Urothelium cell line (cell line): Measurements from ENCODE around the gene ELK4.

Experiments
- DNase-seq: peaks from one replicate; pipeline ENCODE4 v3.0.0; 2011; ENCODE audit warnings: low spot score, mixed read lengths
- FAIRE-seq: peaks from 2 replicates; lab custom pipeline; 2011; peaks lifted over from hg19 to GRCh38; lab: Jason Lieb, UNC

Gene ELK4

DNA sequence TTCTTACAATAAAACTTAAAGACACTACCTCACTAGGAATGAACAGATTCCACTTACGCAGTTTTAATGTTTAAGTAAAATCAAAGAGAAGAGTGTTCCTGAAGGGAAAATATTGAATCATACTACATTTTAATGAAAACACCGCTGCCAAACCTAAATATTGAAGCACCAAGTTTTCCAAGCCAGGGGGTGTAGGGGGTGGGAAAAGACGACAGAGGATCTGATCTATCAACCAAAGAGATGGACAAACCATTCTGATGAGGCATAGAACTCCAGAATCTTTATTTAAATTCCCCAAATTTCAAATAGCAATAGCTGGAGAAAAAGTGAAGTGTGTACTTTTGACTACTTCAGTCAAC, 1.2 kb downstream of the ELK4 start:
- FAIRE-seq (no peak), DNase-seq (no peak)

DNA sequence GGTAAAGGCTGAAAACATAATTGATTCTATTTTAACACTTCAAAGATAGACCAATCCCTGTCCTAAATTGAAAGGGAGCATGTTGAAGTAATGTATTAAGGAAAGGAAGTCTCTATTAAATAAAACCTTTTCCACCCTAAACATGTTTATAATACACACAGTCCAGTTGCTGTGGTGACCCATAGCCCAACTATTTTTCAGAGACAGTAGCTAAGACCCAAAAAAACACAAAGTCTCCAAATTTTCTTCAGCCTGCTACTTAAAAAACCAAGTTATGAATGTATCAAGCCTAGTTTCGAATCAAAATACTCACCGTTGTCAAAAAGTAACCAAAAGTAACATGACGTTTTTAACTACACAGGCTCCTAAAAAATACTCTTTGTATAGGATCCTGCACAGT, 1.6 kb downstream of the ELK4 start:
- no peak for DNase-seq
- FAIRE-seq: no peak

DNA sequence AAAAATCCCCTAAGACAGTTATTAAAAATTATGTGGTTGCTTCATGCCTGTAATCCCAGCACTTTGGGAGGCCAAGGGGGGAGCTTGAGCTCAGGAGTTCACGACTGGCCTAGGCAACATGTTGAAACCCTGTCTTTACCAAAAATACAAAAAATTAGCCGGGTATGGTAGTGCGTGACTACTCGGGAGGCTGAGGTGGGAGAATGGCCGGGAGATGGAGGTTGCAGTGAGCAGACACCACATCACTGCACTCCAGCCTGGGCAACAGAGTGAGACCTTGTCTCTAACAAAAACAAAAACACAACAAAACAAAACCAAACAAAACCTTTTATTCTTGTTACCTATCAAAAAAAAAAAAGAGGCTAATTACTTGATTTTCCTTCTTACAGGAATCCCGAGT, 2.1 kb downstream of the ELK4 start:
- DNase-seq (no peak), FAIRE-seq (no peak)

DNA sequence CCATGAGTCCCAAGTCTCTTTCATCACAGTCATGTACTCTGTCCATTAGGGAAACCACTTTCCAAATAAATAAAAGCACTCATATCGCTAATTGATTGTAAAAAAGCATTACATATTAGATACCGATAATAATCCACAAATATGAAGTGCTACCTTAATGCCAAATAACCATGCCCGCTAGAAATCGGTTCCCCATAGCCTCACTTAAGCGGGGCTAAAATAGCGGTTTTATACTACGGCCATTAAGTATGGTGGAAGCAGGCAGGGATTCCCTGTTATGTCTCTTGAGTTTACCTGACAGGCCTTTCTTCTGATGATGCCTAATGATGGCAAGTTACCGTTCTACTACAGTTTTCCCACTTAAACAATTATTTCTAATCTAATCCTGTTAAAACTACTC, 3.9 kb downstream of the ELK4 start:
- FAIRE-seq (no peak), DNase-seq (no peak)

DNA sequence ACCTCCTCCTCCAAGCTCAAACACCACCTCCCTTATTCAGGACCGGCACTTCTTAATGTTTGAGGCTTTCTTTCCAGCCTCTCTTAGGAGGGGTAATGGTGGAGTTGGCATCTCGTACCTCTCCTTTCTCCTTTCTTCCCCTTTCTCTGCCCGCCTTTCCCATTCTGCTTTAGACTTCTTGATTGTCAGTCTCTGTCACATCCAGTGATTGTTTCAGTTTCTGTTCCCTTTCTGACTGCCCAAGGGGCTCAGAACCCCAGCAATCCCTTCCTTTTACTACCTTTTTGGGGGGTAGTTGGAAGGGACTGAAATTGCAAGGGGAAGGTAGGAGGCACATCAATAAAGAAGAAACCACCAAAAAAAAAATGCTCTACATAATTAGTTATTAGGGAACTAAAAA, 5.6 kb downstream of the ELK4 start:
- DNase-seq (no peak), FAIRE-seq (no peak)

DNA sequence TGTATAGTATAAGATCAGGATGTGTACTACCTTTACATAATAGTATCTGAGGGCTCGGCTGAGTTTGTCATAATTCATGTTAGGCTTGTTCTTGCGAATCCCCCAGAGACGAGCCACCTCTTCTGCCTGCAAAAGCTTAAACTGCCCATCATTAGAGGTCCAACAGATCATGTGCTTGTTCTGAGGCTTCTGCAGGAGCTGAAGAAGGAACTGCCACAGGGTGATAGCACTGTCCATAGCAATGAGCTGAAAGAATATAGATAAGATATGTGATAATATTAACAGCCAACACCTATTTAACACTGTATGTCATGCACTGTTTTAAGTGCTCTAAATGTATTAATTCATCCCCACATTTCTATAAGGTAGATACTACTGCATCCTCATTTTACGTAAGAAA, 8.2 kb downstream of the ELK4 start:
- no peak for DNase-seq
- FAIRE-seq: no peak

DNA sequence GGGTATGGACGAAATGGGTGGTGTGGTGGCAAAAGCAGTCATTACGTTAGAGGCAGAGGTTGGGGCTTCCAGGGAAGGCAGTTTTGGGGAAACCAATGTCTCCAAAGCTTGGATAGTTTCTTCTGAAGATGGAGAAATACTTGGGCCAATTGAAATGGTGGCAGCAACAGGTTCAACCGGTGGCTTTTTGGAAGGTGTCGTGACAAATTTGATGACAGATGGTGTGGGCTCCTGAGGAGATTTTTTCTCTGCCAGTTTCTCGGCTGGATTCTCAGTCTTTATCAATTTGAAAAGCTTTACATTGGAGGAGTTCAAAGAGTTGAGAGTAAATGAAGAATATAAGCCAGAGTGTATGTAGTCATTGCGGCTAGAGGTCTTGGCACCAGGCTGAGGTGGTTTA, 11.5 kb downstream of the ELK4 start:
- FAIRE-seq (no peak), DNase-seq (no peak)

DNA sequence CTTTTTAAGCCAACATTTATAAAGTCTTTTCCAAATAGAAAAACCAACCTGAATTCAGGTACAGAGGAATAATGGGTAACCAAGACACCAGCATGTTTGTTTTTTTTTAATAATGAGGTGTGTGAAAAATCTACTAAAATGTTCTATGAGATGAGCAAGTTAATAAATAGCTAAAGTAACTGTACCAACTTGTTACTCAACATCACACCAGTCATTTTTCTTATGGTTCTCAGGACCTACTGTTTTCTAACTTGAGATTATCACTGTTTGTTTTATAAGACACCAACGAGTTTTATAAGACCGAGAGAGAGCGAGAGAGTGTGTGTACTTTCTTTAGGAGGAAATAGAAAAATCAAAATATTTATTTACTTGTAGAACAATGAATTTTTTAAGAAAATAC, 12.4 kb downstream of the ELK4 start:
- no peak for DNase-seq
- FAIRE-seq: no peak

DNA sequence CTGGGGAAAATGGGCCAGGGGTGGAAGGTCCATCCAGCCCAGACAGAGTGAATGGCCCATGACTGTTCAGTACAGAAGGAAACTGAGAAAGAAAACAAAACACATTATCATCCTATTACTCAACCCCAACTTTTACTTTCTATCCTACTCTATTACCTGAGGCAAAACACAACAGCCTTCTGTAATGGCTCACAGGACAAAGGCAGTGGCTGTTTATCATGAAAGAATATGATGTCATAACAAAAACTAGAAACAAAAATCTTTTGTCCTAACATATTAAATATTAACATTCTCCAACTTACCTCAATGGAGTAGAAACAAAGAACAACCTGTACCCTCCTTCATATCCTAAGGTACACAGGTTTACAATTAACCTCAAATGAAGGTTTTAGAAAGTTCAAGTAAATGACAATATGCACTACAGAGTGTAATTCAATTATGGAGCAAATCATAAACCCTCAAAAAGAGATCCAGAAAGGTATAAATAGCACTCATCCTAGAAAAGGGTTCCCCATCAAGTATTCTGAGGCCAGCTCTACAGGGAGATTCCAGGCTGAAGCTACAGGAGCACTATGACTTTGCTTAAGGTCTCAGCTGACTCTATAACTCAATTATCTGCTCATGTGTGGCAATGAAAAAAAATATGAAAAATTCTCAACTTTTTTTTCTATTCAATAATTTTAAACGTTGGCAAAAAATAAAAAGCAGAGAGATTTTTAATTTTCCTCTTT, 15.1 kb downstream of the ELK4 start:
- FAIRE-seq: no peak
- no peak for DNase-seq

DNA sequence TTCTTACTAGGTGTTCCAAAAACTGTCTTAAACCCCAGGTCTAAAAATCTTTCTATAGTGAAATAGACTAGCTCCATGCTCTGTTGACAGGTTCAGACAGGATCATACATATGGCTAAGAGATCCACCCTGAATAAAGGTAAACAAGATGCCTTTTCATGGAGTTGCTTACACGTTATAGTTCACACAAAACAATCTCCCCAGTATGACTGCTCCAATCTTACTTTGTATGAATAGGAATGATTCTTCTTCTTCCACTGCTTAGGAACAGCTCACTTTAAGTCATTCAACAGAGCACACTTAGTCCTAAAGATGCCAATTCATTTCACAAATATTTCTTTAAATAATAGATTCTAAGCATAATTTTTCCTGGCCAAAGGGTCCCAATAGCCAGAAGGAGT, 16.0 kb downstream of the ELK4 start:
- FAIRE-seq: no peak
- DNase-seq: no peak

DNA sequence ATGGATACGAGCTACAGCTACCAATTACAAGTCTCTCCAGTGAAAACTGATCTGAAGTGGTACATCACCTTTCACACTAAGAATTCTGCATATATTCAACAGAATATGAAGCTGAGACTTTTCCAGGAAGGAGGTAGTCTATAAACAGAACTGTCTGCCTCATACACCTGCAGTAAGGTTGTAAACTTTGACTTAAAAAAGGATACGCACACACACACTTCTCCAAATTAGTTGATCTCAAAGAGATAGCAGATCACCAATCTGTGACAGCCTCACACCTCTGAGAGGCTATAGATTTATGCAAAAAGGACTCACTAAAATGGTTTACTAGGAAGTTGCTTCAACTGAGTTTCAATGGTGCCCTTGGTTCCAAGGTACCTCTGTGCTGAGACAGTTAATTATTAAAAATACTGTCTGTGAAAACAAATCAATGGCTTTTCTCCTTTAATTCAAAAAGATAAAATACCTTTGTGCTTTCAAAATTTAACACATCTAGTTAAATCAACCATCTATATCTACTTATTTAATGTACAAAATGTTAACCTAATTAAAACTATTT, 17.9 kb downstream of the ELK4 start:
- FAIRE-seq (no peak), DNase-seq (no peak)

DNA sequence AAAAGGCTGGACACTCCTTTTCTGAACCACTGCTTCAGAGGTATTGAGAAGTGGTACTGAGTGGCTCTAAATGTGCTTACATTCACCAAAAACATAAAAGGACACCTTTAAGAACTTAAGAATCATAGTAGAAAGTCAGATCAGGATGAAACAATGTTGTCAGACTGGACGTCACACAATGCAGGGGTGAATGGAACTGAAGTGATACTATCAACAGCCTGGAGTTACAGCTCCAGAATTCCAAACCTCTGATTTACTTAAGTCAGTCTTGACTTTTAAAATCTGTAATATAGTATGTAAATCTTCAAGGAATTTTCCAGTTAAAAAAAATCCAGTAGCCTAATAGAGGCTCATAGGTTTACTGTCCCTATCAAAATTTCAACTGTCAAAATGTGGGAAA, 19.3 kb downstream of the ELK4 start:
- FAIRE-seq: no peak
- no peak for DNase-seq

DNA sequence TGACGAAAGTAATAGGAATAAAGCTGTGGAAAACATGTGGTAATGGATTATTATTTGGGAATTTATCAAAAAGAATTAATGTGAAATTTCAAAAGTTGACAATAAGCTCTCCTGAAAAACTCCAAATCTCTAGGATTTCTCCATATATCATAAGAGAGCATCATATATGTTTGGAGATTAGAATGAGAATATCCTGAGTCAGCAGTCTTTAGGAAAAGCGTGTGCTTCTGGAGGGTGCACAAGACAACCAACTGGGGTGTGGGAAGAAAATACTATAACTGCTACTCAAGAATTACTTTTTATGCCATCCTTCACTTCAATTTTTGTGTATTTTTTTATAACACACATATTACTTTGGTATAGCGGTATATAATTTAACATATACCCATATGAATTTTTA, 19.7 kb downstream of the ELK4 start:
- FAIRE-seq (no peak), DNase-seq (no peak)

DNA sequence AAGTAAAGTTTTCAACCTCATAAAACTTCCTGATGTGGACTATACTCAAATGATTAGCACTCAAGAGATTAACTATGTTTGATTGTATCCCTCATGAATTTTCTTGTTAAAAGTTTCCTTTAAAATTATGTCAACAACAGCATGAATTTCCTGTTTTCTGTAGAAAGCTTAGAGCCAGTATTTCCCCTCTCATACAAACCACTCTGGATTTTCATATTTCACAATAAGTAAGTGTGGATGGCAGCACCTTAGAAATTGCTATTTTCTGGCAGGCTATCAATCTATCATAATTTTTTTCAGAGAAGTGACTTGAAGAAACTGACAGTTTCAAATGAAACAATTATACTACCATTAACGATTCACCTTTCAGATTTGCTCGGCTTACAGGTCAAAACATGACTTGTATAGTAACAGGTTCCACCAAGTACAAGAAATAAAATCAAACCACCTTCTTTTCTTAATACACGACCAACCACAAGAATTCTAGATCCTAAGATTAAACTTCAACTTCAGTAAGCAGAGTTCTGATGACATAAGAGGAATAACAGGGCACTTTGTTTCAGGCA, 20.8 kb downstream of the ELK4 start:
- no peak for DNase-seq
- no peak for FAIRE-seq

DNA sequence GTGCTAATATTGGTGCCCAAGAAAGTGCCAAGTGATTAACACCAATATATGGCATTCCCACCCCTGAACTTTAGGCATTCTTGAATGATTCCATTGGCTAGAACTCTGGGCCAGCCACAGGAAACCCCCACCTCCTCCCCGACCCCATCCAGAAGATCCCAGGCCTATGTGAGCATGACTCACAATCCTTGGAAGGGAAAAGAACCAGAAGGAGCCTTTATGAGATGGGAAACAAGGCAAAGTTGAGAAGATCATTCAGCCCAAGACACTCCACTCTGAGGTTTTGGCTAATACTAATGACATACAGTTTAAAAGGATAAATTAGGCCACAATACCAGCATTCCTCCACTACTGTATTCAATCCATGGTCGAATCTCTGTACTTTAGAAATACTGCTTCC, 21.8 kb downstream of the ELK4 start:
- FAIRE-seq (no peak), DNase-seq (no peak)

DNA sequence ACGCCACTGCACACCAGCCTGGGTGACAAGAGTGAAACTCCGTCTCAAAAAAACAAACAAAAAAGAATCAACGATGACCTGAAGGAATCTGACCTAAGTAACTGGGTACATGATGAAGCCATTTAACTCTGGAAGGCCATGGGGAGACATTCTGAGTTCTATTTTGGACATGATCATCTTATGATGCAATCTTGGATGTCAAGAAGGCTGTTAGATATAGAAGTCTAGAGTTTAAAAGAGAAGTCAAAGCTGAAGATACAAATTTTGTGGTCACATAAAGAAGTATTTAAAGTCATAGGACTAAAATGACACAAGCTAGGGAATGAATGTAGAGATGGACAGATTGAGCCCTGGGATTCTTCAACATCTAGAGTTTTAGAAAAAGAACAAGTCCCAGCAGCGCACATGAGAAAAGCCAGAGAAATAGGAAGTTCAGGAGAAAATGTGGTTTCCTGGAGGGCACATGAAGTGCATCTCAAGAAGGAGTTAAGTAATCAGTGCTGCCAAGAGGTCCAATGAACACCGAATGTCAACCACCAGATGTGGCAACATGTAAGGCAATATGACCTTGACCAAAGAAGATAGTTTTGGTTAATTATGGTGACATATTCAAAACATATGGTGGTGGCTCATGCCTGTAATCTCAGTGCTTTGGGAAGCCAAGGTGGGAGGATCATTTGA, 26.8 kb downstream of the ELK4 start:
- FAIRE-seq: no peak
- DNase-seq: no peak

DNA sequence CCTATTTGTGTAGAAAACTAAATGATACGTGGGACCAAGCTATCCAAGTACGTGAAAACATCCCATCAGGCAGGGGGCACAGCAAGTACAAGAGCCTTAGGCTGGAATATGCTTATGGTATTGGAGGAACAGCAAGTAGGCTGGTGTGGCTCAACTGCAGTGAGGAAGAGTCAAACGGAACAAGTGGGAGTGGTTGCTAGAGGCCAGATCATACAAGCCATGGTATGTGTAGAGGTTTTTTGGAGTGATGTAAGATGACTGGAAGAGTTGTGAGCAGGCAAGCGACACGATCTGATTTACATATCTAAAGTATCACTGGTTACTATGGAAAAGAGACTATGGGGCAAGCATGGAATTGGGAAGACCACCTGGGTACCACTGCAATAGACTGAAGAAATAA, 27.8 kb downstream of the ELK4 start:
- no peak for FAIRE-seq
- no peak for DNase-seq

DNA sequence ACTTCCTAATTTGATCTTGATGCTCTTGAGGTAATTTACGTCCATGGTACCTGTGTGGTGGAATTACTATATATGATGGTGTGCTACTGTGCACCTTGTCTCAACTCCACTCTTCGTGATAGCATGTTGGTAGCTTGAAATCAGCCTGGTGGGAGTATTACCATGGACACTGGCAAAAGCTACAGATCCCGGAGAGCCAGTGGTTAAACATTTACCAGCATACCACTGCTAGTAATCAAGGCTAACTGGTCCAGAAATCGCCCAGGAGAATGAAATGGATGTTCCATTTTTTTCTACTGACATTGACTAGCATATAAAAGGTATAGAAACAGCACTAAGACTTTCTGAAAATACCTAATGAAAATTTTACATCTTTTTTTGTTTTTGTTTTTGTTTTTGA, 30.6 kb downstream of the ELK4 start:
- DNase-seq: no peak
- no peak for FAIRE-seq

DNA sequence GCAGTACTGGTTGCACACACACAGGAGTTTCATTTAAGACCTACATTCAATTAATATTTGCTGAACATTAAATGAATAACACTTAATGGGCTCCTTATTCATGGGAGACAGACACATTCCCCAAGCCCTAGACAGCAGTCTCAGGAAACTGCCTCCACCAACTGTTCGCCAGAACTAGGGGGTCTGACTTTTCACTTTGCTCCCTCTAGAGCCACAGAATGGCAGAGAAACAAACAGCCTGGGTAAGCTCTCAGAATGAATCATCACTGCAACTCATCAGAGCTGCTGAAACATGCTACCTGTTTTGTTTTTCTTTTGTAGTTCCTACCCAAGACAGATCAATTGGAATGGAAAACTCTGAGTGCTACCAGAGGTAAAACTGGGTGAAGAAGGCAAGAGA, 31.7 kb downstream of the ELK4 start:
- no peak for FAIRE-seq
- DNase-seq: no peak

DNA sequence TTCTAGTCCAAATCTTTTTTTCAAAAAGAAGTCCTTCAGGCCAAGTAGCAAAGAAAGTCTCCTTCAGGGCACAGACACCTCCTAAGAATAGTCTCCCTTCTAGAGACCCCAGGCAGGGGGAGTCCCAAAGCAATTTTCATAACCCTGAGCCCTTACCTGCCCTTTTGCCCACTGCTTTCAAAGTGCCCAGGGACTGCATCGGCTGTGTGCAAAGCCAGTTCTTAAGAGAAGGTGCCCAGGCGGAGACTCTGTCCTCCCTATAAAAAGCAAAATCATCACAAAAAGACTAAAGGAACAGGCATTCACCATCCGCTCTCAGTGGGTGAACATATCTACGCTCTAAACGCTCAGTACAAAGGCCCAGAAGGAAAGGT, 32.2 kb downstream of the ELK4 start:
- no peak for FAIRE-seq

DNA sequence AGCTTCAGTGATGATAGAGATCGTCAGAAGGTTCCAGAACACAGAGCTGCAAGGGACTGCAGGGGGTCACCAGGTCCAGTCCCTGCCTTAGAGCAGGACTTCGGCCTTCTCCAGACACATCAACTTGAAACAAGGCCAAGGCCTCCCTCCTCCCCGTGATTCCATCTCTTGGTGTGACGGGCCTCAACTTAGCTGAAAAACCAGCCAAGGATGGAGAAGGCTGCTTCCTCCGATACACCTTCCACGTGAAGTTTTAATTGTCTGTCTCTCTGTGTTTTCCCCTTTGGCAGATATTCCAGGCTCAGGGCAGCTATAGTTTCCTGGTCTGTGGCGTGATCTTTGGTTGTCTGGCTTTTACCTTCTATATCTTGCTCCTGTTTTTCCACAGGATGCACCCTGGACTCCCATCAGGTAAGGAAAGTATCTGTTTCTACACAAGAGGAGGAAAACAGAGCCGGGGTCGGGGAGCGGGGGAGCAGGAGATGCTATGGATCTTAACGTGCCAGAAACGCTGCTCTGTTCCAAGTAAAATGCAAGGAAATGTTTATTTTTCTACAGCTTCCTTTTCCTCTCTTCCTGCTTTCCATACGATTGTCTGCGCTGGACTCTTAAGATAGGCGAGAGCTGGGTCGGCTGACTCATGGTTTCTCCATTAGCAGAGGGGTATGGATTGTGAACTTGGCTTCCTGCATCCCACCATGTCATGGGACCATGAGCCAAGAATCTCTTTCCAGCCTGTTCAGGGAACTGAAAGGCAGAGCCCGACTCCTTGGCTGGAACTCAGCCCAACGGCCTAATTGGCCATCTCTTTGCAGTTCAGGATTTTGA, 32.8 kb downstream of the ELK4 start:
- no peak for DNase-seq
- no peak for FAIRE-seq

More for the DNA sequence above, 32.2 kb downstream of the ELK4 start:
- no peak for DNase-seq
